Natural killer cell (primary cell): ENCODE results near the gene PCDHB2. TPM values are rescaled to one million over a fixed set of nuclear protein-coding genes. Genes with fewer than 3 reads are reported as not detected.
"Not testable (repeated sequence)": the region's sequence is repeated elsewhere in the genome, so short reads cannot be mapped to it uniquely, and the experiment has no call there.

ENCODE experiments used
- ATAC-seq, 3 donors: fragments of 150-1000 bp in 2 of 3; fragments of 200-7000 bp in 1 of 3; cut with Tn5 transposase; 1 replicate in 1 of 3; 2 replicates in 2 of 3; pipeline ENCODE4 v1.10.0; 2021; ENCODE audit warnings: mild to moderate bottlenecking in 2 of 3, moderate library complexity in 2 of 3
- DNase-seq, 2 donors: peaks; one replicate each; pipeline versions ENCODE4 v3.0.0 to v3.0.0-alpha.2; 2013 to 2021; ENCODE audit warnings: mixed read lengths in 1 of 2
- H3K27ac ChIP-seq: one replicate; pipeline ENCODE4 v1.5.1; 2013; ENCODE audit warnings: mild to moderate bottlenecking, low read length
- H3K27me3 ChIP-seq: one replicate; pipeline ENCODE4 v1.6.1; 2013; ENCODE audit warnings: low read length; ENCODE audit not compliant: control insufficient read depth, insufficient read depth
- H3K36me3 ChIP-seq: one replicate; pipeline ENCODE4 v1.6.1; 2013; ENCODE audit warnings: low read length; ENCODE audit not compliant: control insufficient read depth, insufficient read depth
- H3K4me1 ChIP-seq: one replicate; pipeline ENCODE4 v1.6.1; 2013; ENCODE audit warnings: low read length; ENCODE audit not compliant: control insufficient read depth, insufficient read depth
- H3K4me3 ChIP-seq: one replicate; pipeline ENCODE4 v1.5.1; 2013; ENCODE audit warnings: low read length
- H3K9me3 ChIP-seq: one replicate; pipeline ENCODE4 v1.6.1; 2013; ENCODE audit warnings: low read length; ENCODE audit not compliant: control insufficient read depth, insufficient read depth
- H3K27ac Mint-ChIP-seq, 2 donors: one replicate each; pipeline ENCODE4 v1.8.0; 2022; ENCODE audit warnings: mild to moderate bottlenecking in 2 of 2, mixed read lengths in 2 of 2, moderate library complexity in 1 of 2
- H3K27me3 Mint-ChIP-seq, 2 donors: one replicate each; pipeline ENCODE4 v1.8.0; 2022; ENCODE audit warnings: low read depth in 2 of 2, mixed read lengths in 2 of 2
- H3K36me3 Mint-ChIP-seq: one replicate; pipeline ENCODE4 v1.8.0; 2022; ENCODE audit warnings: mixed read lengths
- H3K4me1 Mint-ChIP-seq, 2 donors: one replicate each; pipeline ENCODE4 v1.8.0; 2022; ENCODE audit warnings: mixed read lengths in 2 of 2
- H3K4me3 Mint-ChIP-seq: one replicate; pipeline ENCODE4 v1.8.0; 2022; ENCODE audit warnings: mild to moderate bottlenecking, moderate library complexity, mixed read lengths
- H3K9me3 Mint-ChIP-seq, 2 donors: one replicate each; pipeline ENCODE4 v1.8.0; 2022; ENCODE audit warnings: mixed read lengths in 2 of 2
- CTCF ChIP-seq: fragments of 200-600 bp; IDR thresholded peaks from one replicate; pipeline ENCODE4 v1.8.0; 2022; ENCODE audit warnings: antibody characterized with exemption
- WGBS: methylation state at CpG from one replicate; pipeline ENCODE4 v1.1.7; 2013; ENCODE audit warnings: missing lambda C conversion rate; ENCODE audit not compliant: insufficient coverage; 5-methylcytosine and 5-hydroxymethylcytosine counted together
- intact Hi-C: fragments of 100-400 bp; cut with micrococcal nuclease; formaldehyde crosslinking; loops from one replicate; pipeline ENCODE4 v1.14.2; 2022
- total RNA-seq, 4 donors: library from RNA; stranded (reverse); fragments of 120-200 nt in 1 of 4; gene quantifications; one replicate each; pipeline versions ENCODE4 v1.2.3 to v1.2.4, GENCODE V29; 2013 to 2022

Gene PCDHB2
- total RNA-seq, 3 donors from 2014 or later (not counting 1 experiment from before 2014, with no cell fraction given): not detected

- peaks cover 0 to 16% of the 10 kb centered on the region in 2 donors for H3K27me3 Mint-ChIP-seq
- WGBS: 41% methylated on average over 24 of the region's 38 CpGs
These were observed 2.2 kb downstream of the PCDHB2 start for GRCh38 chr5:141096586-141096985.

DNA sequence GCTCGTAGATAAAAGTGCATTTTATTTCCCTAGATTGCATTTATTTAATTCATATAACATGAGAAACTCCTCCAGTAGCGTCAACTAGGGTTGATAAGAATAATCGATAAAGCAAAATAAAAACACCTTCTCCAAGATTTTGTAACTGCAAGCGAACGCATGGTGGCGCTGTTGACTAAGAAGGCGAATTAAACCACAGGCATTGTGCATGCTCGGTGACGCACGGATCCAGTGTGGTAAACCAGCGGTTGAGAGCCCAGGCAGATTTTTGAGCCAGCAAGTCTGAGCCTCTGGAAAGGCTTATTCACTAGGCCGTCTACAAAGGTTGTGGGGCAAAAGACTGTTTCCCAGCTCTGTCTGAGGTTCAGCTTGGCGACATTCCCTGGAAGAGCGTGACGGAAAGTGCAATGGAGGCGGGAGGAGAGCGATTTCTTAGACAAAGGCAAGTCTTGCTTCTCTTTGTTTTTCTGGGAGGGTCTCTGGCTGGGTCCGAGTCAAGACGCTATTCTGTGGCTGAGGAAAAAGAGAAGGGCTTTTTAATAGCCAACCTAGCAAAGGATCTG is 5.9 kb downstream of the PCDHB2 start, which contains the start of gene PCDHB3:
TSS of gene PCDHB3 (plus strand) at position 231 of the 563 bp plus-strand sequence. CDS start at position 408, 177 bp downstream.
- no peak for ATAC-seq
- Mint-ChIP-seq H3K9me3 (peaks cover 2 to 8% of the 10 kb centered on the region in 2 donors), H3K4me3 (no peak within 1 kb of the TSS), H3K36me3 (peaks cover 10% of the 10 kb centered on the region), H3K27ac (no peak within 1 kb of the TSS), H3K27me3 (peaks cover 0 to 6% of the 10 kb centered on the region in 2 donors), H3K4me1 (peaks cover 0 to 4% of the 10 kb centered on the region in 2 donors)
- Histone ChIP-seq H3K9me3 (peaks cover 16% of the 10 kb centered on the region), H3K27me3 (peaks cover 10% of the 10 kb centered on the region), H3K4me1 (no peaks in the 10 kb centered on the region), H3K36me3 (no peaks in the 10 kb centered on the region), H3K4me3 (no peak within 1 kb of the TSS), H3K27ac (no peak within 1 kb of the TSS)
- intact Hi-C loops: no loop called here
- no peak for TF ChIP-seq CTCF
- WGBS: 29% methylated on average over 18 of the region's 19 CpGs
- peak in 1 of 2 donors; percentile 42 for DNase-seq

More at GRCh38 chr5:141096586-141096985, 2.2 kb downstream of the PCDHB2 start:
- H3K4me1 Mint-ChIP-seq, H3K4me3 ChIP-seq, ATAC-seq, H3K27ac ChIP-seq, DNase-seq, H3K27ac Mint-ChIP-seq, H3K4me3 Mint-ChIP-seq, intact Hi-C loops, H3K36me3 ChIP-seq, H3K4me1 ChIP-seq: not testable (repeated sequence)
- Mint-ChIP-seq H3K9me3 (peaks cover 6 to 16% of the 10 kb centered on the region in 2 donors), H3K36me3 (peaks cover 10% of the 10 kb centered on the region)
- H3K27me3 ChIP-seq: peaks cover 15% of the 10 kb centered on the region
- H3K9me3 ChIP-seq: peaks cover 22% of the 10 kb centered on the region

DNA sequence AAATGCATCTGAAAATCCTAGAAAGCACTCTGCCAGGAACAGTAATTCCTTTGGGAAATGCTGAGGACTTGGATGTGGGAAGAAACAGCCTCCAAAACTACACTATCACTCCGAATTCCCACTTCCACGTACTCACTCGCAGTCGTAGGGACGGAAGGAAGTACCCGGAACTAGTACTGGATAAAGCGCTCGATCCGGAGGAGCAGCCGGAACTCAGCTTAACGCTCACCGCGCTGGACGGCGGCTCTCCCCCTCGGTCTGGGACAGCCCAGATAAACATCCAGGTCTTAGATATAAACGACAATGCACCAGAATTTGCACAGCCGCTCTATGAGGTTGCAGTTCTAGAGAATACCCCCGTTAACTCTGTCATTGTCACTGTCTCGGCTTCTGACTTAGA is 6.6 kb downstream of the PCDHB2 start:
- ATAC-seq (no peak), DNase-seq (no peak)
- Mint-ChIP-seq H3K4me1 (peaks cover 0 to 4% of the 10 kb centered on the region in 2 donors), H3K27me3 (peaks cover 0 to 5% of the 10 kb centered on the region in 2 donors), H3K36me3 (peaks cover 10% of the 10 kb centered on the region), H3K9me3 (peaks cover 2 to 8% of the 10 kb centered on the region in 2 donors), H3K4me3 (no peak overlapping the region), H3K27ac (no peak overlapping the region)
- 48% methylated on average over 20 of the region's 20 CpGs for WGBS
- Histone ChIP-seq H3K36me3 (no peaks in the 10 kb centered on the region), H3K27me3 (peaks cover 7% of the 10 kb centered on the region), H3K27ac (no peak overlapping the region), H3K4me3 (no peak overlapping the region), H3K9me3 (peaks cover 13% of the 10 kb centered on the region), H3K4me1 (no peaks in the 10 kb centered on the region)
- intact Hi-C loops: no loop called here
- no peak for TF ChIP-seq CTCF

DNA sequence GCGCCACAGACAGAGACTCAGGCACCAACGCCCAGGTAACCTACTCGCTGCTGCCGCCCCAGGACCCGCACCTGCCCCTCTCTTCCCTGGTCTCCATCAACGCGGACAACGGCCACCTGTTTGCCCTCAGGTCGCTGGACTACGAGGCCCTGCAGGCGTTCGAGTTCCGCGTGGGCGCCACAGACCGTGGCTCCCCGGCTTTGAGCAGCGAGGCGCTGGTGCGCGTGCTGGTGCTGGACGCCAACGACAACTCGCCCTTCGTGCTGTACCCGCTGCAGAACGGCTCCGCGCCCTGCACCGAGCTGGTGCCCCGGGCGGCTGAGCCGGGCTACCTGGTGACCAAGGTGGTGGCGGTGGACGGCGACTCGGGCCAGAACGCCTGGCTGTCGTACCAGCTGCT is 7.7 kb downstream of the PCDHB2 start:
- intact Hi-C loops, H3K27ac Mint-ChIP-seq, H3K27ac ChIP-seq, H3K36me3 ChIP-seq, H3K27me3 ChIP-seq, H3K4me3 Mint-ChIP-seq, DNase-seq, H3K27me3 Mint-ChIP-seq, H3K4me1 ChIP-seq, H3K9me3 Mint-ChIP-seq, H3K4me1 Mint-ChIP-seq, H3K4me3 ChIP-seq, ATAC-seq: not testable (repeated sequence)
- 44% methylated on average over 32 of the region's 39 CpGs for WGBS
- peaks cover 13% of the 10 kb centered on the region for H3K9me3 ChIP-seq
- peaks cover 10% of the 10 kb centered on the region for H3K36me3 Mint-ChIP-seq

DNA sequence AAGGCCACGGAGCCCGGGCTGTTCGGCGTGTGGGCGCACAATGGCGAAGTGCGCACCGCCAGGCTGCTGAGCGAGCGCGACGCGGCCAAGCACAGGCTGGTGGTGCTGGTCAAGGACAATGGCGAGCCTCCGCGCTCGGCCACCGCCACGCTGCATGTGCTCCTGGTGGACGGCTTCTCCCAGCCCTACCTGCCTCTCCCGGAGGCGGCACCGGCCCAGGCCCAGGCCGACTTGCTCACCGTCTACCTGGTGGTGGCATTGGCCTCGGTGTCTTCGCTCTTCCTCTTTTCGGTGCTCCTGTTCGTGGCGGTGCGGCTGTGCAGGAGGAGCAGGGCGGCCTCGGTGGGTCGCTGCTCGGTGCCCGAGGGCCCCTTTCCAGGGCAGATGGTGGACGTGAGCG is 8.1 kb downstream of the PCDHB2 start:
- H3K36me3 ChIP-seq, H3K27ac ChIP-seq, H3K4me1 Mint-ChIP-seq, H3K27me3 ChIP-seq, H3K4me3 ChIP-seq, DNase-seq, intact Hi-C loops, H3K27me3 Mint-ChIP-seq, H3K27ac Mint-ChIP-seq, ATAC-seq, H3K4me1 ChIP-seq, H3K9me3 Mint-ChIP-seq, H3K4me3 Mint-ChIP-seq: not testable (repeated sequence)
- peaks cover 13% of the 10 kb centered on the region for H3K9me3 ChIP-seq
- peaks cover 10% of the 10 kb centered on the region for H3K36me3 Mint-ChIP-seq
- WGBS: 43% methylated on average over 24 of the region's 38 CpGs
